ENCODE measurements around the gene SSTR3.

DNA sequence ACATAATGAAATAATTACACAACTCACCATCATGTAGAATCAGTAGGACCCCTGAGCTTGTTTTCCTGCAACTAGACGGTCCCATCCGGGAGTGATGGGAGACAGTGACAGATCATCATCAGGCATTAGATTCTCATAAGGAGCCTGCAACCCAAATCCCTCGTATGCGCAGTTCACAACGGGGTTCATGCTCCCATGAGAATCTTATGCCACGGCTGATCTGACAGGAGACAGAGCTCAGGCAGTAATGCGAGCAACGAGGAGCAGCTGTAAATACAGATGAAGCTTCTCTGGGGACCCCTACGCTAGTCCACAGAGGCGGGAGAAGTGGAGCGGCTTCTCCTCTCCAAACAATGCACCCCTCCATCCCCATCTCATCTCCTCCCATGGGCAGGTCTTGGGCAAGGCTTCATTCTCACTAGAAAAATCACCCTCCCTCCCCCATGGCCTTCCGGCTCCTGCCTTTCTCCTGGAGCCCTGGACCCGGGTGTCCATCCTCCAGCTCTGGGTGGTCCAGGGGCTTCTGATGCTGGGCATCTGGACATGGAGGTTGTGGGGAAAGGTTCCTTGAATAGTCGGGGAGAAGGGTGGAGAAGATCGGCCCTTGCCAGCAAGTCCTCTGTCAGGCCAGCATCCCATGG lies 48.0 kb upstream of the SSTR3 start:
- TF ChIP-seq CTCF (conservative IDR thresholded peaks at IDR 0.05; ENCODE audit: low read length) (no peak), EZH2phosphoT487 (IDR thresholded peaks at IDR 0.05; ENCODE audit: borderline replicate concordance, low read depth, low read length) (no peak)

Data from OCI-LY7 (cell line).